ENCODE measurements around the gene CCNF.

CCNF gene

DNA sequence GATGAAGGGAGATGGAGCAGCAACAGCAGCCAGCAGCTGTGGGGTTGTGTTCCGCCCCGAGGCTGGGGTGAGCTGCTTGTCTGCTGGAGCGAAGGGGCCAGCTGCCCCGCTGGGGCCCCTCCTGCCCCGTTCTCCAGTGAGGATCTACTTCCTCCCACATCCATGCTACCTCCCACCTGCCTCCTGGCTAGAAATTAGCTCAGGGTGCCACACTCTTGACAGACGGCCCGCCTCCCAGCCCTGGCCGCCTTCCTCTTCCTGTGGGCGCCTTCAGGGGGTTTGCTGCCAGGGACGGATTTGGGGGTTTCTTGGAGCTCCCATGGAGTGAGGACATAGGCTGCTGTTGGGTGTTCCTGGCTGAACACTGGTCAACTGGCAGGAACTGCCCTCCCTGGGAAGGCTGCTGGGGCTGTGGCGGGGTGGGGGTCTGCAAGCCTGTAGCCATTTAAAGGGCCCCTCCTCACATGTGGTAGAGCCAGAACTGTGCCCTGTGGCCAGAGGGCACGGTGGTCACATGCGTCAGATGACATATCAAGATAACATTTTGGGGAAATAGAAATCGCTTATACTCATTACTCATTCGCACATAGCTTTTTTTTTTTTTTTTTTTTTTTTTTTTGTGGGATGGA lies 58.8 kb downstream of the CCNF start:
- no peak for DNase-seq

DNA sequence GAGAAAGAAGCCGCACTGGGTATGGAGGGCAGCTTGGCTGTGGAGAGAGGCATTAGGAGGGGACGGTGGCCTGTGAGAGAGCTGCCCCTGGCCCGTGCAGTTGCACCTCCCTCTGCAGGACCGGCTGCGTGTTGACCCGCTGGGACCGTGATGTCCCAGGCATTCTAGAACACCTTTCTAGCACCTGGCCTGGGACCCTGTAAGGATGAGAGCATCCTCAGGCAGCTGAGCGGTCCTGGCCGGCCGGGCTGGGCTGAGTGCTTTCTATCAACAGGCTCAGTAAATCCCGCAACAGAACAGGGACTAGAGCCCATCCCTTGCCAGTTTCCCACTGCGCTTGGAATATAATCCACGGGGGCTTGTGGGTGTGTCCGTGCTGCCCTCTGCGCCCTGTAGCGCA lies 60.3 kb downstream of the CCNF start:
- no peak for DNase-seq

- peak; percentile 90 for DNase-seq
These were observed 61.2 kb downstream of the CCNF start for GRCh38 chr16:2490190-2491105.

- no peak for DNase-seq
These were observed 63.0 kb downstream of the CCNF start for GRCh38 chr16:2492292-2492691.

DNA sequence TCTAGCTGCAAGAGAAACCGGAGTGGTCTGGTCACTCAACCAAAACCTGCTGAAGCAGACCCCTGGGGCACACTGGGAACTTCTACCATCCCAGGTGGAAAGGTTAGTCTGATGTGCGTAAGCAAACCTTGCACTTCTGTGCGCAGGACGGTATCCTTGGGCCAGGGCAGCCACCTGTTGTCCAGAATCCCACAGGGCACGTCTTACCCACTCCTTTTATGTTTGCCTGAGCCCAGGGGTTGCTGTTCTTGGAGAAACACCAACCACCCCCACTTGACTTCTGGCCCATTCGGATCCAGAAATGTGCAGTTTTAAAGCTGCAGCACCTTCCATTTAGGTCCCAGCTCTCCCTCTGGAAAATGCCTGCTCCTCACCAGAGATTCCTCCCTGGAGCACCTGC lies 64.4 kb downstream of the CCNF start:
- DNase-seq: no peak

DNA sequence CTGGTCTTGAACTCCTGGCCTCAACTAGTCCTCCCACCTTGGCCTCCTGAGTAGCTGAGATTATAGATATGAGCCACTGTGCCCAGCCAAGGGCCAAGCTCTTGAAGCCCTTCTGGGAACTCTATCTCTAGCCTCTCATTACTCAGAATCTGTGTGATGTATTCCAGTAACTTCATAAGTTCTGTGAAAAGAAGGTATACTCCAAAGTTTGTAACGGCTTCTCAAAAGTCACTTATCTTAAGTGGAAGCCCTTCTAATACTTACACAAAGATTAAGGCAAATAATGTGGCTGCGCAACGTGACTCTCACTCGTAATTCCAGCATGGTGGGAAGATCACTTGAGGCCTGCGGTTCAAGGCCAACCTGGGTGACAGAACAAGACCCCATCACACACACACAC lies 65.4 kb downstream of the CCNF start:
- no peak for DNase-seq

- no peak for DNase-seq
These were observed 65.8 kb downstream of the CCNF start for GRCh38 chr16:2495041-2495440.

DNA sequence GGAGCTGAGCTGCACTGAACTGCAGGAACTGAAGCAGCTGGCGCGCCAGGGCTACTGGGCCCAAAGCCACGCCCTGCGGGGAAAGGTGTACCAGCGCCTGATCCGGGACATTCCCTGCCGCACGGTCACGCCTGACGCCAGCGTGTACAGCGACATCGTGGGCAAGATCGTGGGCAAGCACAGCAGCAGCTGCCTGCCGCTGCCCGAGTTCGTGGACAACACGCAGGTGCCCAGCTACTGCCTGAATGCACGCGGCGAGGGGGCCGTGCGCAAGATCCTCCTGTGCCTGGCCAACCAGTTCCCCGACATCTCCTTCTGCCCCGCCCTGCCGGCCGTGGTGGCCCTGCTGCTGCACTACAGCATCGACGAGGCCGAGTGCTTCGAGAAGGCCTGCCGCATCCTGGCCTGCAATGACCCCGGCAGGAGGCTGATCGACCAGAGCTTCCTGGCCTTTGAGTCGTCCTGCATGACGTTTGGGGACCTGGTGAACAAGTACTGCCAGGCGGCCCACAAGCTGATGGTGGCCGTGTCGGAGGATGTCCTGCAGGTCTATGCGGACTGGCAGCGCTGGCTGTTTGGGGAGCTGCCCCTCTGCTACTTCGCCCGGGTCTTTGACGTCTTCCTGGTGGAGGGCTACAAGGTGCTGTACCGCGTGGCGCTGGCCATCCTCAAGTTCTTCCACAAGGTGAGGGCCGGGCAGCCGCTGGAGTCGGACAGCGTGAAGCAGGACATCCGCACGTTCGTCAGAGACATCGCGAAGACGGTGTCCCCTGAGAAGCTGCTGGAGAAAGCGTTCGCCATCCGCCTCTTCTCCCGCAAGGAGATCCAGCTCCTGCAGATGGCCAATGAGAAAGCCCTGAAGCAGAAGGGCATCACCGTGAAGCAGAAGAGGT lies 67.2 kb downstream of the CCNF start:
- DNase-seq: no peak

- DNase-seq: peak; percentile 61
These were observed 67.9 kb downstream of the CCNF start for GRCh38 chr16:2497116-2497630.

DNA sequence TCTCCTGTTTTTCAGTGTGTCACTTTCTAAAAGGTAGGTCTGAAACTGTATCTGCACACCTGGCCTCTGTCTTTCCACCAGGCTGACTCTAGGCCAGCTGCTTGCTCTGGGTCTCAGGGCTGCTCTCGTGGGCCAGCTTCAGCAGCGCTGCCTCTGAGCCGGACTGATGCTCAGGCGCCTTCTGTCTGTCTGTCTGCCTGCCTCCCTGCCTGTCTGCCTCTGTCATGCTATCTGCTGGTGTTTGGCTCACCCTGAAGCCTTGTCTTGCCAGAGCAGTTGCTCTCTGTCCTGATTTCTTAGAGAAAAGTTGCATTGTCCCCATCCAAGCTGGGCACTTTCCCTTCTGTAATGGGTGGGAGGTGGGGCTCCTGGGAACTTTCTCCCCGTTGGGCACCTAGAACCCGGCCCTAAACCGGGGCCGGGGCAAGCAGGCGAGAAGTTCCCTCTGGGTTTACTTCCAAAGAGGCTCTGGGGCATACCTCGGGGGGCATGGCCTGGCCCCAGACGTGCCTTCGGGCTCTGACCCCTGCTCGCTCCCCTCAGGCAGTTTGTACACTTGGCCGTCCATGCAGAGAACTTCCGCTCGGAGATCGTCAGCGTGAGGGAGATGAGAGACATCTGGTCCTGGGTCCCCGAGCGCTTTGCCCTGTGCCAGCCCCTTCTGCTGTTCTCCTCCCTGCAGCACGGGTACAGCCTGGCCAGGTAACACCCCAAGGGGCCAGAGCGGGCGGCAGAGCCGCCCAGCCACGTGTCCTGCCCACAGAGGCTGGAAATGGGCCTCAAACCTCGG lies 68.6 kb downstream of the CCNF start:
- DNase-seq: no peak

GRCh38 chr16:2498531-2499253 lies 69.4 kb downstream of the CCNF start:
- DNase-seq: peak; percentile 41

DNA sequence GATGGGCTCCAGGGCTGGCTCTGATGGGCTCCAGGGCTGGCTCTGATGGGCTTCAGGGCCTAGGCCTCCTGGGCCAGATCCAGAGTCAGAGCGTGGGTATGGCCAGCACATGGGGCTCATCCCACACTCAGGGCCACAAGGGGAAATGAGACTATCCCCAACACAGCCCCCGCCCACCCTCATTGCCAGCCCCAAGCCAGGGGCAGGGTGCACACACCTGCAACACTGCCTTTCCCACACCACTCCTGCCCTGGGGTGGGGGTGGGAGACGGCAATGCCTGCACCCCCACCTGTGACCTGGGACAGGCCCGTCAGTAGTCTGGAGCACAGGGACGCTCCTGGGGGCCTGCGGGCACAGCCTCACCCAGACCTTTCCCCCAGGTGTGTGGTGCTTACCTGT lies 70.2 kb downstream of the CCNF start:
- DNase-seq: no peak

DNA sequence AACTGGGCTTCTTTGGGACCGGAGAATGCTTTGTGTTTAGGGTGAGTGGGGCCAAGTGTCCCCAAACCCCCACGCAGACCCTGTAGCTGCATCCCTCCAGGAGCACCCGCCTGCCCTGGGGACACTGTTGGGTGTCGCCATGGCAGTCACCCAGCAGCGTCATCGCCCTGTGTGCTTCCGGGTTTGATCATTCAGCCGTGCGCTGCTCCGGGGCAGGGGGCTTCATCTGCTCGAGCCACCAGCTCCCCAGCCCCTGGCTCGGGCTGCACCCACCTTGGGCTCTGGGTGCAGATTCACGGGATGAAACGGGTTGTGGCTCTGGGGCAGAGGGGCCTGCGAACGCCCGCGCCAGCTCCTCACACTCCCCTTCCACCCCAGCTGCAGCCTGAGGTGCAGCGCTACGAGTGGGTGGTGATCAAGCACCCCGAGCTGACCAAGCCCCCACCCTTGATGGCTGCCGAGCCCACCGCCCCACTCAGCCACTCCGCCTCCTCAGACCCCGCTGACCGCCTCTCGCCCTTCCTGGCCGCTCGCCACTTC lies 70.7 kb downstream of the CCNF start:
- DNase-seq: no peak

DNA sequence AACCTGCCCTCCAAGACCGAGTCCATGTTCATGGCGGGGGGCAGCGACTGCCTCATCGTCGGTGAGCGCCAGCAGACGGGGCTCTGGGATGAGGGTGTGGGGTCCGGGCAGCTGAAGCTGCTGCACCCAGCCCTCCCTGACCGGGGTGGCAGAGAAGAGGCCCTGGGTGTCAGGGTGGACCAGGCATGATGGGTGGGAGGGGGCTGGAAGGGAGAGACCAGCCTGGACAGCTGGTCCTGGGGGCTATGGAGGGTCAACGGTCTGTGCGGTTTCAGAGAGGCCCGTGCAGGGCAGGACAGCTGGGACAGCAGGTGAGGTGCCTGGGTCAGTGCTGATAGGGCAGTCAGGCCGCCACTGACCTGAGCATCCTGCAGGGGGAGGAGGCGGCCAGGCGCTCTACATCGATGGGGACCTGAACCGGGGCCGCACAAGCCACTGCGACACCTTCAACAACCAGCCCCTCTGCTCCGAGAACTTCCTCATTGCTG lies 71.2 kb downstream of the CCNF start:
- DNase-seq: no peak

GRCh38 chr16:2500918-2501750 lies 71.9 kb downstream of the CCNF start:
- DNase-seq: peak; percentile 73

DNA sequence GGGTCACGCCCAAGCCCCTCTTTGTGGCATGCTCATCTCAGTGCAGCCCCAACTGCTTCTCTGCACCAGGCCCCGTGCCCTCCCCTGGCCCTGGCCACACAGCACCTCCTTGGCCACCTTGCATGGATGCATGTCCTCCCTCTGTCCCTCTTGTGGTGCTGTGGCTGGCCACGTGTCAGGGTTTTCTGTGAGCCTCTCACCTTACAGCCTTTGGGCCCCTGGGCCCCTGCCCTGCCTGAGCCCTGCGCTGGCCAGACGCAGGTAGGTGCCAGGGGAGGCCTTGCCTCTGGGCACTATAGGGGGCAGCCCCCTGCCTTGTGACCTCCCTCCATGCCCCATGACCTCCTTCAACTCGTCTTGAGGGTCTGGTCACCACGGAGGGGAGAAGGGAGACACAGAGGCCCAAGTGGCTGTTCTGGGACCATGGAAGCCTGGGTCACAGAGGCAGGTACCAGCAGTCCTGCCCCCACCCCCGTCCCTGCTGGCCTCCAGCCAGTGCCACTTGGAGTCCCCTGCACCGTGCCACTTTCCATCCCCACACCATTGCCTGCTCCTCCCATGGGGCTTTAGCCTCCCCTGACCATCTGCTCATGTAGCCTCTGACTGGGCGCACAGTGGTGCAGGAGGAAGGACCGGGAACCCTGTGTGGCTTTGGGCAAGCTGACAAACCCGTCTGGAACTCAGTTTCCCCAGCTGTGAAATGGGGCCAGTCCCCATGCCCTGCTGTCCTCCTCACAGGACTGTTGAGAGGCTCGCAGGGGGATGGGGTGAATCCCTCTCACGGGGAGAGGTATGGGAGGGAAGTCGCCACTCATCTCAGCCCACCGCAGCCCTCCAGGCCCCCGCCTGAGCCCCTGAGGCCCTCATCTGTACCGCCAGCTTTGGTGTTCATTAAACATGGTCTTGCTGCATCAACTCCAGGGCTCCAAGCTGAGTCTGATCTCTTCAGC lies 73.0 kb downstream of the CCNF start:
- DNase-seq: no peak

- no peak for DNase-seq
These were observed 76.4 kb downstream of the CCNF start for GRCh38 chr16:2505695-2506094.

DNA sequence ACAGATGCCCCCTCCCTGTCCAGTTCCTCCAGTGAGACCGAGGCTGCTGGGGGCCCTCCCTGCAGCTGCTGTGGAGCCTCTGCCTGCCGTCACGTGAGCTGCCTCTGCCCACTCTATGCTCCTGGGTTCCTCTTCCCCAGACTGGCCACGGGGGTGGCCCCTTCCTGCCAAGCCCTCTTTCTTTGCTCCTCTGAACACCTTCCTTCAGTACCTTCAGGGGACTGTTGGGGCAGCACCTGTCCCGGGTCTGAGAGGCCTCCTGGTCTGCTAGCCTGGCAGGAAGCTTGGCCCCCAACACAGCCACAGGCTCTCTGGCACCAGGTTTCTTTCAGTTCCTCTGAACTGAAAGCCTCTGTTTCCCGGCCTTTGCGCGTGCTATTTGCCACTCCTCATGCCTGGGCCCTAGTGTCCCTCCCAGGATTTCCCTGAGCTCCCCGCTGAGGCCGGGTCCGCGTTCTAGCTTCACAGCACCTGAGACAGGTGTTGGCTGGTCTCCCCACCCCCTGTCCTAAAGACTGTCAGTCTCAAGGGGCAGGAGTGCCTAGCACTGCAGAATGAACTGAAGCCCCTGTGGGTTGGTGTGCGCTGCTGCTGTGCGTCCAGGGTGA lies 77.9 kb downstream of the CCNF start:
- DNase-seq: no peak

- DNase-seq: no peak
These were observed 78.4 kb downstream of the CCNF start for GRCh38 chr16:2507665-2508064.

All from NCI-H1092 (cell line).